Neuronal stem cell (in vitro differentiated cells): ENCODE results near the gene CRK.
"Not testable (repeated sequence)": the region's sequence is repeated elsewhere in the genome, so short reads cannot be mapped to it uniquely, and the experiment has no call there.

ENCODE experiments used
- DNase-seq: peaks from one replicate; pipeline ENCODE4 v3.0.0-alpha.2; 2013; ENCODE audit warnings: low spot score
- H2AFZ ChIP-seq: one replicate; pipeline ENCODE4 v1.6.1; 2013; ENCODE audit warnings: mild to moderate bottlenecking, low read length, inconsistent platforms
- H2AK5ac ChIP-seq: 2 replicates; pipeline ENCODE4 v1.6.1; 2013; ENCODE audit warnings: low read depth, mild to moderate bottlenecking, inconsistent platforms, low read length, moderate library complexity, mixed read lengths
- H2BK120ac ChIP-seq: 2 replicates; pipeline ENCODE4 v1.6.1; 2013; ENCODE audit warnings: low read depth, mild to moderate bottlenecking, inconsistent platforms, low read length, moderate library complexity, mixed read lengths
- H2BK12ac ChIP-seq: one replicate; pipeline ENCODE4 v1.6.1; 2013; ENCODE audit warnings: low read length, inconsistent platforms
- H2BK15ac ChIP-seq: 2 replicates; pipeline ENCODE4 v1.6.1; 2013; ENCODE audit warnings: mild to moderate bottlenecking, low read length, inconsistent platforms, mixed read lengths
- H2BK5ac ChIP-seq: one replicate; pipeline ENCODE4 v1.6.1; 2013; ENCODE audit warnings: inconsistent platforms, mild to moderate bottlenecking, low read length, moderate library complexity
- H3K14ac ChIP-seq: one replicate; pipeline ENCODE4 v1.6.1; 2013; ENCODE audit warnings: low read length, inconsistent platforms
- H3K18ac ChIP-seq: 2 replicates; pipeline ENCODE4 v1.6.1; 2013; ENCODE audit warnings: low read length, inconsistent platforms
- H3K23ac ChIP-seq: 2 replicates; pipeline ENCODE4 v1.6.1; 2013; ENCODE audit warnings: low read depth, mild to moderate bottlenecking, mixed read lengths, low read length, inconsistent platforms; ENCODE audit not compliant: poor library complexity
- H3K27ac ChIP-seq: replicated peaks from 3 replicates; pipeline ENCODE4 v1.5.1; 2013; ENCODE audit warnings: low read length, inconsistent platforms
- H3K27me3 ChIP-seq, 3 experiments: 2 replicates each; pipeline ENCODE4 v1.6.1; 2013; ENCODE audit warnings: low read length in 3 of 3, mild to moderate bottlenecking in 2 of 3, inconsistent platforms in 1 of 3, low read depth in 1 of 3, mixed read lengths in 1 of 3, moderate library complexity in 1 of 3; ENCODE audit not compliant: control insufficient read depth in 3 of 3, insufficient read depth in 3 of 3
- H3K36me3 ChIP-seq, 2 donors: replicated peaks in 1 of 2; 2 replicates each; pipeline ENCODE4 v1.6.1; 2013; ENCODE audit warnings: low read length in 2 of 2; ENCODE audit not compliant: control insufficient read depth in 2 of 2, insufficient read depth in 2 of 2
- H3K4ac ChIP-seq: 2 replicates; pipeline ENCODE4 v1.6.1; 2013; ENCODE audit warnings: inconsistent platforms, mild to moderate bottlenecking, low read length, moderate library complexity
- H3K4me1 ChIP-seq, 2 donors: 1 replicate in 1 of 2; 2 replicates in 1 of 2; pipeline ENCODE4 v1.6.1; 2013; ENCODE audit warnings: low read length in 2 of 2, low read depth in 1 of 2; ENCODE audit not compliant: control insufficient read depth in 2 of 2, insufficient read depth in 1 of 2
- H3K4me2 ChIP-seq: one replicate; pipeline ENCODE4 v1.6.1; 2013; ENCODE audit warnings: mild to moderate bottlenecking, low read length, inconsistent platforms; ENCODE audit not compliant: insufficient read depth, poor library complexity, severe bottlenecking
- H3K4me3 ChIP-seq, 2 donors: 2 replicates each; pipeline ENCODE4 v1.5.1; 2013; ENCODE audit warnings: low read length in 2 of 2, mild to moderate bottlenecking in 2 of 2, inconsistent platforms in 1 of 2, moderate library complexity in 1 of 2
- H3K79me1 ChIP-seq: one replicate; pipeline ENCODE4 v1.6.1; 2013; ENCODE audit warnings: low read depth, mild to moderate bottlenecking, inconsistent platforms, low read length, moderate library complexity
- H3K9ac ChIP-seq: one replicate; pipeline ENCODE4 v1.6.1; 2013; ENCODE audit warnings: mild to moderate bottlenecking, low read depth, low read length, inconsistent platforms; ENCODE audit not compliant: poor library complexity
- H3K9me3 ChIP-seq, 2 donors: replicated peaks in 1 of 2; 2 replicates each; pipeline versions ENCODE3 to v1.6.1; 2013; ENCODE audit warnings: low read length in 2 of 2, mild to moderate bottlenecking in 2 of 2, inconsistent platforms in 1 of 2, low read depth in 1 of 2, mixed read lengths in 1 of 2, moderate library complexity in 1 of 2; ENCODE audit not compliant: control insufficient read depth in 2 of 2, insufficient read depth in 1 of 2
- H4K8ac ChIP-seq: one replicate; pipeline ENCODE4 v1.6.1; 2013; ENCODE audit warnings: low read depth, mild to moderate bottlenecking, inconsistent platforms, low read length, moderate library complexity
- H4K91ac ChIP-seq: one replicate; pipeline ENCODE4 v1.6.1; 2013; ENCODE audit warnings: low read length, low read depth, mild to moderate bottlenecking, inconsistent platforms; ENCODE audit not compliant: poor library complexity
- WGBS, 2 donors: extraction: QIAGEN DNeasy Blood & Tissue Kit; methylation state at CpG; one replicate each; pipeline ENCODE4 v1.1.7; 2013; ENCODE audit warnings: missing lambda C conversion rate in 2 of 2, mixed read lengths in 1 of 2; ENCODE audit not compliant: insufficient read length in 2 of 2, insufficient replicate concordance in 1 of 2; ENCODE audit errors: extremely low coverage in 2 of 2; 5-methylcytosine and 5-hydroxymethylcytosine counted together

CRK gene

GRCh38 chr17:1455291-1455796 is 688 bp downstream of the CRK start:
- H3K14ac ChIP-seq, result peak overlapping the region; percentile 97
- no peak overlapping the region for H4K91ac ChIP-seq
- peak overlapping the region; percentile 71 for H2BK15ac ChIP-seq

GRCh38 chr17:1454541-1454940 is 1.5 kb downstream of the CRK start:
- peak overlapping the region; percentile 53 for H3K9ac ChIP-seq

More at GRCh38 chr17:1455291-1455796, 688 bp downstream of the CRK start:
- peak; percentile 48 for DNase-seq
- Histone ChIP-seq H3K23ac (peak overlapping the region; percentile 90), H3K9me3 (peaks cover 0 to 3% of the 10 kb centered on the region in 2 donors), H3K4me3 (peak overlapping the region; percentile 83 to 100), H3K79me1 (peaks cover 8% of the 10 kb centered on the region), H2AK5ac (peak overlapping the region; percentile 96), H3K18ac (peak overlapping the region; percentile 99), H3K27ac (peak overlapping the region; percentile 16), H2BK12ac (peak overlapping the region; percentile 52), H3K4ac (peak overlapping the region; percentile 80), H2AFZ (peak overlapping the region; percentile 94), H2BK5ac (peak overlapping the region; percentile 99), H4K8ac (no peak overlapping the region), H3K27me3 (no peaks in the 10 kb centered on the region), H3K9ac (peak overlapping the region; percentile 99), H3K36me3 (peaks cover 0 to 33% of the 10 kb centered on the region in 2 donors), H3K4me1 (peaks cover 5% of the 10 kb centered on the region in 2 donors), H2BK120ac (no peak overlapping the region), H3K4me2 (peak overlapping the region; percentile 69)
- WGBS, 2 donors, result no CpG with 5 or more reads among the region's 31 CpGs

DNA sequence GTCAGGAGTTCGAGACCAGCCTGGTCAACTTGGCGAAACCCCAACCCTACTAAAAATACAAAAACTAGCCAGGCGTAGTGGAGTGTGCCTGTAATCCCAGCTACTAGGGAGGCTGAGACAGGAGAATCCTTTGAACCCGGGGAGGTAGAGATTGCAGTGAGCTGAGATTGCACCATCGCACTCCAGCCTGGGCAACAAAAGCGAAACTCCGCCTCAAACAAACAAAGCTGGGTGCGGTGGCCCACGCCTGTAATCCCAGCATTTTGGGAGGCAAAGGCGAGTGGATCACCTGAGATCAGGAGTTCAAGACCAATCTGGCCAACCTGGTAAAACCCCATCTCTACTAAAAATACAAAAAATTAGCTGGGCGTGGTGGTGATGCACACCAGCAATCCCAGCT is 2.3 kb downstream of the CRK start:
- H3K4me2 ChIP-seq, H3K23ac ChIP-seq, H2BK15ac ChIP-seq, H3K27ac ChIP-seq, H3K9me3 ChIP-seq, H4K91ac ChIP-seq, H2BK12ac ChIP-seq, DNase-seq, H3K4me3 ChIP-seq, H3K27me3 ChIP-seq, H4K8ac ChIP-seq, H2AK5ac ChIP-seq, H3K4me1 ChIP-seq, H3K4ac ChIP-seq, H3K9ac ChIP-seq, H2BK5ac ChIP-seq, H3K18ac ChIP-seq, H2BK120ac ChIP-seq, H3K14ac ChIP-seq, H2AFZ ChIP-seq: not testable (repeated sequence)
- H3K79me1 ChIP-seq, result peaks cover 11% of the 10 kb centered on the region
- H3K36me3 ChIP-seq, result peaks cover 2 to 44% of the 10 kb centered on the region in 2 donors
- WGBS, 2 donors, result no CpG with 5 or more reads among the region's 11 CpGs

More at GRCh38 chr17:1454541-1454940, 1.5 kb downstream of the CRK start:
- H3K23ac ChIP-seq, result no peak overlapping the region
- no peak overlapping the region for H2BK5ac ChIP-seq
- no peaks in the 10 kb centered on the region for H3K27me3 ChIP-seq
- peaks cover 0 to 35% of the 10 kb centered on the region in 2 donors for H3K36me3 ChIP-seq
- H3K4ac ChIP-seq, result no peak overlapping the region
- peak overlapping the region; percentile 69 for H3K4me2 ChIP-seq
- no peak overlapping the region for H2AK5ac ChIP-seq
- H3K4me1 ChIP-seq, result peaks cover 5% of the 10 kb centered on the region in 2 donors
- H2BK15ac ChIP-seq, result no peak overlapping the region
- no peak overlapping the region for H4K8ac ChIP-seq
- H2BK12ac ChIP-seq, result no peak overlapping the region
- H3K4me3 ChIP-seq, result peak overlapping the region; percentile 83 to 100
- H3K9me3 ChIP-seq, result peaks cover 0 to 3% of the 10 kb centered on the region in 2 donors
- no peak overlapping the region for H4K91ac ChIP-seq
- H3K27ac ChIP-seq, result no peak overlapping the region
- peaks cover 8% of the 10 kb centered on the region for H3K79me1 ChIP-seq
- no peak for DNase-seq
- no peak overlapping the region for H3K14ac ChIP-seq
- WGBS, 2 donors, result no CpG with 5 or more reads among the region's 9 CpGs
- no peak overlapping the region for H2BK120ac ChIP-seq
- no peak overlapping the region for H3K18ac ChIP-seq
- no peak overlapping the region for H2AFZ ChIP-seq

GRCh38 chr17:1452836-1453235 is 3.2 kb downstream of the CRK start:
- Histone ChIP-seq H2BK120ac (no peak overlapping the region), H2BK15ac (no peak overlapping the region), H2AK5ac (no peak overlapping the region), H3K79me1 (peaks cover 12% of the 10 kb centered on the region), H3K14ac (no peak overlapping the region), H3K9me3 (peaks cover 3% of the 10 kb centered on the region in 2 donors), H3K9ac (no peak overlapping the region), H2BK5ac (no peak overlapping the region), H3K4ac (no peak overlapping the region), H4K91ac (no peak overlapping the region), H3K4me1 (peaks cover 5% of the 10 kb centered on the region in 2 donors), H4K8ac (no peak overlapping the region), H3K4me3 (no peak overlapping the region), H2AFZ (no peak overlapping the region), H2BK12ac (no peak overlapping the region), H3K27me3 (no peaks in the 10 kb centered on the region), H3K23ac (no peak overlapping the region), H3K4me2 (no peak overlapping the region), H3K27ac (no peak overlapping the region), H3K18ac (no peak overlapping the region), H3K36me3 (peaks cover 2 to 45% of the 10 kb centered on the region in 2 donors)
- no CpG with 5 or more reads among the region's 5 CpGs for WGBS, 2 donors
- DNase-seq, result no peak
